Heart left ventricle (tissue), 16 donors: ENCODE data around the gene GAK. TPM values are rescaled to one million over a fixed set of nuclear protein-coding genes. Genes with fewer than 3 reads are reported as not detected.

Experiments
- ATAC-seq, 4 donors: fragments of 200-7000 bp; cut with Tn5 transposase; one replicate each; pipeline ENCODE4 v1.9.1; 2020 to 2022; ENCODE audit warnings: moderate library complexity in 4 of 4, mild to moderate bottlenecking in 3 of 4, moderate number of reproducible peaks in 1 of 4
- DNase-seq, 5 donors: peaks; one replicate each; pipeline ENCODE4 v3.0.0-alpha.2; 2020
- H3K27ac ChIP-seq, 12 donors: fragments of 200-600 bp; sonication (generic) in 4 of 12; one replicate each; pipeline versions ENCODE4 v1.5.0 to v1.8.0; 2016 to 2022; ENCODE audit warnings: mild to moderate bottlenecking in 2 of 12
- H3K27me3 ChIP-seq, 9 donors: fragments of 200-600 bp; sonication (generic) in 2 of 9; one replicate each; pipeline versions ENCODE4 v1.5.1 to v1.8.0; 2016 to 2022; ENCODE audit warnings: mild to moderate bottlenecking in 3 of 9
- H3K36me3 ChIP-seq, 9 donors: fragments of 200-600 bp; sonication (generic) in 2 of 9; one replicate each; pipeline versions ENCODE4 v1.5.0 to v1.8.0; 2018 to 2022; ENCODE audit warnings: mild to moderate bottlenecking in 2 of 9
- H3K4me1 ChIP-seq, 12 donors: fragments of 200-600 bp; sonication (generic) in 4 of 12; one replicate each; pipeline versions ENCODE4 v1.5.0 to v1.8.0; 2016 to 2022; ENCODE audit warnings: mild to moderate bottlenecking in 3 of 12
- H3K4me3 ChIP-seq, 12 donors: fragments of 200-600 bp; sonication (generic) in 4 of 12; one replicate each; pipeline versions ENCODE4 v1.5.0 to v1.8.0; 2017 to 2022; ENCODE audit warnings: mild to moderate bottlenecking in 9 of 12, moderate library complexity in 4 of 12
- H3K9me3 ChIP-seq, 12 donors: fragments of 200-600 bp; sonication (generic) in 4 of 12; one replicate each; pipeline versions ENCODE4 v1.5.0 to v1.8.0; 2016 to 2022; ENCODE audit warnings: mild to moderate bottlenecking in 1 of 12
- CTCF ChIP-seq, 12 donors: fragments of 200-600 bp; sonication (generic) in 4 of 12; IDR thresholded peaks; one replicate each; pipeline versions ENCODE4 v1.5.0 to v1.8.0; 2018 to 2022; ENCODE audit warnings: antibody characterized with exemption in 12 of 12, mild to moderate bottlenecking in 5 of 12
- POLR2A ChIP-seq, 2 donors: fragments of 450-650 bp; IDR thresholded peaks; one replicate each; pipeline ENCODE4 v1.6.1; 2017; ENCODE audit warnings: antibody characterized with exemption in 2 of 2, mild to moderate bottlenecking in 2 of 2, moderate library complexity in 2 of 2
- WGBS, 4 donors: extraction: QIAGEN DNeasy Blood & Tissue Kit in 2 of 4; methylation state at CpG; one replicate each; pipeline versions ENCODE4 v1.1.5 to v1.1.7; 2013 to 2018; 5-methylcytosine and 5-hydroxymethylcytosine counted together
- intact Hi-C, 10 donors: fragments of 100-400 bp; cut with DNase I; formaldehyde crosslinking; loops; one replicate each; pipeline versions ENCODE4 v1.11.1 to v1.14.2; 2022
- polyA plus RNA-seq, 2 donors: library from polyadenylated mRNA; stranded (reverse); fragments of 200-250 nt; gene quantifications; one replicate each; pipeline ENCODE4 v1.2.3, GENCODE V29; 2013
- total RNA-seq, 9 donors: library from RNA; depleted of rRNA in 2 of 9; stranded (reverse); fragments of >200 nt in 2 of 9; fragmentation: NEBNext Ultra II Directional in 3 of 9; extraction: Animal tissue kit (Norgen Biotek cat#: 25700) in 3 of 9; gene quantifications; one replicate each; pipeline versions ENCODE4 v1.1.0 to v1.2.4, GENCODE V29; 2016 to 2023
- donor health status: ischemic (EF 13 %, LVEDD 7.1; RV severe dilation, severe dysfunction).
- donor health status: healthy with polysubstance abuse.
- donor health status: DM: no; HTN: yes; CAD: no.
- donor health status: DM: no; HTN: no; CAD: no.
- donor health status: ischemic (EF 25% LVEDD 6.9; RV normal size, moderate dysfunction).
- donor health status: ischemic (EF 25% LVEDD 5.7; RV mildly dilated, moderate dysfunction).
- donor health status: healthy.
- donor health status: DM: yes; HTN: yes; CAD: no.
- donor health status: ischemic (EF 35%, LVEDD 5.7; RV mildly dilated, moderate dysfunction).
- donor health status: nonischemic (EF 11% LVEDD 7.7; RV severe dilation, severe dysfunction).
- donor health status: DM: yes; HTN: yes; CAD: no.
- donor health status: PGD.
- donor health status: ischemic (EF 29% LVEDD 5.4; RV normal size, mild dysfunction).
- donor health status: nonischemic (EF 23%, LVEDD 6.1; RV moderate dilation, normal function).

The GAK gene
- total and polyA plus RNA-seq, 11 donors: 22.8 to 55.1 (median 33.8) TPM

GRCh38 chr4:815464-816146 lies 116.5 kb downstream of the GAK start:
- H3K27me3 ChIP-seq: peaks cover 3 to 62% (median 15%) of the 10 kb centered on the region in 9 donors
- peaks cover 0 to 4% (median 0%) of the 10 kb centered on the region in 12 donors for H3K9me3 ChIP-seq
- no peak for TF ChIP-seq POLR2A (IDR thresholded peaks at IDR 0.05)
- TF ChIP-seq CTCF (IDR thresholded peaks at IDR 0.05): no peak
- no peaks in the 10 kb centered on the region for H3K36me3 ChIP-seq
- ATAC-seq (no peak), DNase-seq (no peak)
- H3K27ac ChIP-seq: no peak overlapping the region
- 45 to 50% (median 47%) methylated on average over 11 of the region's 11 CpGs for WGBS, 4 donors
- H3K4me3 ChIP-seq: no peak overlapping the region
- intact Hi-C loops: no loop called here
- no peaks in the 10 kb centered on the region for H3K4me1 ChIP-seq

- Histone ChIP-seq H3K36me3 (no peaks in the 10 kb centered on the region), H3K27me3 (peaks cover 3 to 59% (median 15%) of the 10 kb centered on the region in 9 donors), H3K4me1 (no peaks in the 10 kb centered on the region), H3K9me3 (no peaks in the 10 kb centered on the region), H3K27ac (no peak overlapping the region), H3K4me3 (no peak overlapping the region)
- TF ChIP-seq POLR2A (IDR thresholded peaks at IDR 0.05) (no peak), CTCF (IDR thresholded peaks at IDR 0.05) (no peak)
- no peak for ATAC-seq
- intact Hi-C loops: no loop called here
- DNase-seq: no peak
- whole genome bisulfite sequencing, 4 donors: 73 to 85% (median 79%) methylated on average over 14 of the region's 14 CpGs
Measured at GRCh38 chr4:814312-814850, 117.7 kb downstream of the GAK start.

GRCh38 chr4:813900-814299 lies 118.2 kb downstream of the GAK start:
- WGBS, 4 donors: 49 to 63% (median 54%) methylated on average over 10 of the region's 10 CpGs

More at GRCh38 chr4:813900-814299, 118.2 kb downstream of the GAK start:
- Histone ChIP-seq H3K36me3 (no peaks in the 10 kb centered on the region), H3K27me3 (peaks cover 3 to 59% (median 15%) of the 10 kb centered on the region in 9 donors), H3K4me3 (no peak overlapping the region), H3K4me1 (no peaks in the 10 kb centered on the region), H3K9me3 (no peaks in the 10 kb centered on the region), H3K27ac (no peak overlapping the region)
- ATAC-seq (no peak), DNase-seq (no peak)
- intact Hi-C loops: no loop called here
- TF ChIP-seq CTCF (IDR thresholded peaks at IDR 0.05) (peak in 1 of 12 donors; percentile 13), POLR2A (IDR thresholded peaks at IDR 0.05) (no peak)
